OCI-LY3 (cell line): Measurements from ENCODE around the gene TRANK1.

ENCODE experiments used
- CTCF ChIP-seq: fragments of 200-600, 300-600 bp; sonication (generic); IDR thresholded peaks from 2 replicates; pipeline ENCODE4 v1.5.1; 2014; ENCODE audit warnings: antibody characterized with exemption, low read length, low read depth
- EZH2phosphoT487 ChIP-seq: fragments of 200-600 bp; shearing (Covaris generic); IDR thresholded peaks from 2 replicates; pipeline ENCODE4 v1.6.1; 2018; ENCODE audit warnings: antibody characterized with exemption, mixed run types, low read depth

DNA sequence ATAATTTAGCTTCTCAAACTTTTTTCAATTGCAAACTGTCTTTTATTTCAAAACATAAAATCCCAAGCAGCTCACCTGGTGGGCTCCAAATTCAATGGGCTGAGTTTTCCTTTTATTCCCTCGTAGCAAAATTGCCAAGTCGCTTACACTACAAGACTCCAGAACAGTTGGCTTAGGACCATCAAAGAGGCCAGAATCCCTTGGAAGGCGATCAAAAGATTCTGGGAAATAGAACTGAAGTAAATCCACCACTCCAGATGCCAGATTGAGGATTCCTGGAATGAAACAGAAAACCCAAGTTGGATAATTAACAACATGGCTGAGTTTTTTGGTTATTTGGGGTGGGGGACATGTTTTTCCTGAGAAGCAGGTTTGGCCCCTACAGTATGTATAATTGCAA, 92.8 kb downstream of the TRANK1 start:
- TF ChIP-seq CTCF (no peak), EZH2phosphoT487 (no peak)
